ENCODE measurements around the gene NDST4. TPM values are rescaled to one million over a fixed set of nuclear protein-coding genes. Genes with fewer than 3 reads are reported as not detected.

NDST4 gene
- total RNA-seq, 1 experiment from 2014 or later: not detected

GRCh38 chr4:115149106-115149505 lies 35.7 kb upstream of the NDST4 start:
- Histone ChIP-seq H3K23me2 (ENCODE audit: insufficient read length, low read depth, low read length, poor library complexity, severe bottlenecking) (no peaks in the 10 kb centered on the region), H3K4me2 (ENCODE audit: insufficient read depth, insufficient read length, low read length) (no peak overlapping the region), H2AK5ac (ENCODE audit: insufficient read length, low read length) (no peak overlapping the region), H3K27me3 (ENCODE audit: insufficient read depth, low read length) (no peaks in the 10 kb centered on the region), H3K4me1 (ENCODE audit: insufficient read depth, low read length) (no peaks in the 10 kb centered on the region), H3K79me2 (ENCODE audit: insufficient read depth, low read length) (no peaks in the 10 kb centered on the region), H3K23ac (ENCODE audit: insufficient read length, low read depth, low read length) (no peak overlapping the region), H3T11ph (ENCODE audit: low read length) (no peak overlapping the region), H2AFZ (ENCODE audit: low read length) (no peak overlapping the region), H2BK12ac (ENCODE audit: insufficient read length, low read depth, low read length) (no peak overlapping the region), H3K79me1 (ENCODE audit: insufficient read depth, low read depth, low read length, poor library complexity, severe bottlenecking) (no peaks in the 10 kb centered on the region), H3K18ac (ENCODE audit: insufficient read length, low read depth, low read length) (no peak overlapping the region), H4K8ac (replicated peaks; ENCODE audit: insufficient read length, low read depth, low read length) (no peak overlapping the region), H2BK20ac (ENCODE audit: low read depth, low read length, poor library complexity, severe bottlenecking) (no peak overlapping the region), H3K56ac (ENCODE audit: insufficient read length, low read depth, low read length) (no peak overlapping the region), H3K9ac (ENCODE audit: extremely low read depth, insufficient read length, low read length) (no peak overlapping the region), H3K9me3 (ENCODE audit: control insufficient read depth, low read depth, low read length) (no peaks in the 10 kb centered on the region), H4K20me1 (ENCODE audit: control insufficient read depth, insufficient read depth, insufficient read length) (no peaks in the 10 kb centered on the region), H2BK15ac (ENCODE audit: low read depth, low read length) (no peak overlapping the region), H2BK5ac (ENCODE audit: insufficient read length, low read length) (no peak overlapping the region), H4K5ac (ENCODE audit: insufficient read length, low read depth, low read length) (no peak overlapping the region), H2BK120ac (ENCODE audit: low read depth, low read length, poor library complexity, severe bottlenecking) (no peak overlapping the region), H3K27ac (ENCODE audit: insufficient read length, low read depth, low read length) (no peak overlapping the region), H3K14ac (ENCODE audit: insufficient read depth, low read length) (no peak overlapping the region), H4K91ac (ENCODE audit: insufficient read length, low read depth, low read length) (no peak overlapping the region), H3K4ac (ENCODE audit: low read depth, low read length) (no peak overlapping the region)
- no peaks in the 10 kb centered on the region; a peak in 1 of 5 replicates for H3K9me3 Mint-ChIP-seq
- no peak overlapping the region for H3K4me3 Mint-ChIP-seq
- H3K36me3 Mint-ChIP-seq (ENCODE audit: insufficient read depth in 1 of 3, low read depth in 3 of 3): no peaks in the 10 kb centered on the region
- no peak overlapping the region for H3K27ac Mint-ChIP-seq
- no peak for DNase-seq
- TF ChIP-seq, protein P1, sequence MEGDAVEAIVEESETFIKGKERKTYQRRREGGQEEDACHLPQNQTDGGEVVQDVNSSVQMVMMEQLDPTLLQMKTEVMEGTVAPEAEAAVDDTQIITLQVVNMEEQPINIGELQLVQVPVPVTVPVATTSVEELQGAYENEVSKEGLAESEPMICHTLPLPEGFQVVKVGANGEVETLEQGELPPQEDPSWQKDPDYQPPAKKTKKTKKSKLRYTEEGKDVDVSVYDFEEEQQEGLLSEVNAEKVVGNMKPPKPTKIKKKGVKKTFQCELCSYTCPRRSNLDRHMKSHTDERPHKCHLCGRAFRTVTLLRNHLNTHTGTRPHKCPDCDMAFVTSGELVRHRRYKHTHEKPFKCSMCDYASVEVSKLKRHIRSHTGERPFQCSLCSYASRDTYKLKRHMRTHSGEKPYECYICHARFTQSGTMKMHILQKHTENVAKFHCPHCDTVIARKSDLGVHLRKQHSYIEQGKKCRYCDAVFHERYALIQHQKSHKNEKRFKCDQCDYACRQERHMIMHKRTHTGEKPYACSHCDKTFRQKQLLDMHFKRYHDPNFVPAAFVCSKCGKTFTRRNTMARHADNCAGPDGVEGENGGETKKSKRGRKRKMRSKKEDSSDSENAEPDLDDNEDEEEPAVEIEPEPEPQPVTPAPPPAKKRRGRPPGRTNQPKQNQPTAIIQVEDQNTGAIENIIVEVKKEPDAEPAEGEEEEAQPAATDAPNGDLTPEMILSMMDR (conservative IDR thresholded peaks at IDR 0.05): no peak
- WGBS (ENCODE audit: extremely low coverage, insufficient read length, low lambda C conversion rate): no CpG with 5 or more reads among the region's 7 CpGs
- no peaks in the 10 kb centered on the region for H3K4me1 Mint-ChIP-seq
- H3K27me3 Mint-ChIP-seq (ENCODE audit: low read depth): no peaks in the 10 kb centered on the region

Measured in H9 (cell line).